Activated CD4-positive, alpha-beta T cell treated with anti-CD3 and anti-CD28 coated beads, Interleukin-2, amount 10 ng/mL, durations not matched to agents 7 days and 5 days (primary cell): ENCODE measurements around the gene CNTNAP2. TPM values are rescaled to one million over a fixed set of nuclear protein-coding genes. Genes with fewer than 3 reads are reported as not detected.
A peak's percentile ranks its signal among the peaks of the same experiment; 100 is the strongest.

Experiments
- CTCF ChIA-PET: fragments of 350-600 bp; sonication (Branson Sonifier 250); formaldehyde crosslinking; loops from one replicate; lab custom pipeline; 2021; ENCODE audit warnings: antibody characterized with exemption; lab: Charles Lee
- POLR2A ChIA-PET: fragments of 350-600 bp; sonication (Branson Sonifier 250); formaldehyde crosslinking; loops from one replicate; lab custom pipeline; 2021; ENCODE audit warnings: antibody characterized with exemption; lab: Charles Lee
- DNase-seq: peaks from one replicate; pipeline ENCODE4 v3.0.0-alpha.2; 2020
- H3K27ac Mint-ChIP-seq: one replicate; pipeline ENCODE4 v1.8.0; 2021; ENCODE audit warnings: mild to moderate bottlenecking, moderate library complexity, mixed read lengths
- H3K27me3 Mint-ChIP-seq: one replicate; pipeline ENCODE4 v1.8.0; 2021; ENCODE audit warnings: mixed read lengths
- H3K36me3 Mint-ChIP-seq: one replicate; pipeline ENCODE4 v1.8.0; 2021; ENCODE audit warnings: low read depth, mixed read lengths
- H3K4me1 Mint-ChIP-seq: one replicate; pipeline ENCODE4 v1.8.0; 2021; ENCODE audit warnings: mixed read lengths
- H3K4me3 Mint-ChIP-seq: one replicate; pipeline ENCODE4 v1.8.0; 2021; ENCODE audit warnings: mild to moderate bottlenecking, moderate library complexity, mixed read lengths
- H3K9me3 Mint-ChIP-seq: one replicate; pipeline ENCODE4 v1.8.0; 2021; ENCODE audit warnings: mixed read lengths
- total RNA-seq, 2 experiments: library from RNA; stranded (reverse); gene quantifications; one replicate each; pipeline ENCODE4 v1.2.3, GENCODE V29; 2021

CNTNAP2 gene
- total RNA-seq, 2 experiments from 2014 or later: not detected

DNA sequence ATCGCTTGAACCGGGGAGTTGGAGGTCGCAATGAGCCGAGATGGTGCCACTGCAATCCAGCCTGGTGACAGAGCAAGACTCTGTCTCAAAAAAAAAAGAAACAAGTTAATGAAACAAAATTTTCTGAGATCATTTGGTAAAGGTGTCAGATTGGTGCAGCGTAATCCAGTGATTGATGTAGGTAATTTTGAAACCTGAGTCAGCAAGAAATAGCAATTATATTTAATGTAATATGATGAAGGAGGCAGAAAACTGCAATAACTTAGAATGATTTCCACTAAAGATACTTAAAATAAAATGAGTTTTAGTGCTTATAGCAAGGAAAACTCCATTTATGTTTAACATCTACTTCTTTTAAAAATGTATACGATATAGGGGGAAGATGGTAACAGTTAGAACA lies 1424.1 kb downstream of the CNTNAP2 start:
- Mint-ChIP-seq H3K27ac (no peak overlapping the region), H3K27me3 (no peaks in the 10 kb centered on the region), H3K9me3 (peaks cover 3% of the 10 kb centered on the region), H3K4me3 (no peak overlapping the region), H3K36me3 (no peaks in the 10 kb centered on the region), H3K4me1 (no peaks in the 10 kb centered on the region)
- no peak for DNase-seq
- CTCF ChIA-PET: no interaction called here
- POLR2A ChIA-PET: no interaction called here

DNA sequence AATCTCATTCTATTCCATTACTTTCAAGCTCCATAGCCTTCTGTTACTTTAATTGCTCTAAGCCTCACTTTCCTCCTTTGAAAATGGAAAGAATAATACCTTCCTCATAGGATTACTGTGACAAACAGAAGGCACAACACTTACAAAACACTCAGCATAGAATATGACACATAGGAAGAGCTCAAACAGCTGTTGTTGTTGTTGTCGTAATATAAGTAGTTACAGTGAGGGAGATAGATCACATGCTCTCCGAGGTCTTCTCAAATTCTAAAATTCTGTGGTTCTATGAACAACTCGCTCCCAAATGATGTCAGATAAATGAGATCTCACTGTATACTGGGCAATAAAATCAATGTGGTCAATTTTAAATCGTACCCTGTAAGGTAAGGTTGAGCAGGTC lies 1424.7 kb downstream of the CNTNAP2 start:
- H3K4me1 Mint-ChIP-seq: no peaks in the 10 kb centered on the region
- peaks cover 6% of the 10 kb centered on the region for H3K9me3 Mint-ChIP-seq
- H3K4me3 Mint-ChIP-seq: no peak overlapping the region
- POLR2A ChIA-PET: no interaction called here
- CTCF ChIA-PET: no interaction called here
- no peak overlapping the region for H3K27ac Mint-ChIP-seq
- H3K36me3 Mint-ChIP-seq: no peaks in the 10 kb centered on the region
- no peak for DNase-seq
- no peaks in the 10 kb centered on the region for H3K27me3 Mint-ChIP-seq

DNA sequence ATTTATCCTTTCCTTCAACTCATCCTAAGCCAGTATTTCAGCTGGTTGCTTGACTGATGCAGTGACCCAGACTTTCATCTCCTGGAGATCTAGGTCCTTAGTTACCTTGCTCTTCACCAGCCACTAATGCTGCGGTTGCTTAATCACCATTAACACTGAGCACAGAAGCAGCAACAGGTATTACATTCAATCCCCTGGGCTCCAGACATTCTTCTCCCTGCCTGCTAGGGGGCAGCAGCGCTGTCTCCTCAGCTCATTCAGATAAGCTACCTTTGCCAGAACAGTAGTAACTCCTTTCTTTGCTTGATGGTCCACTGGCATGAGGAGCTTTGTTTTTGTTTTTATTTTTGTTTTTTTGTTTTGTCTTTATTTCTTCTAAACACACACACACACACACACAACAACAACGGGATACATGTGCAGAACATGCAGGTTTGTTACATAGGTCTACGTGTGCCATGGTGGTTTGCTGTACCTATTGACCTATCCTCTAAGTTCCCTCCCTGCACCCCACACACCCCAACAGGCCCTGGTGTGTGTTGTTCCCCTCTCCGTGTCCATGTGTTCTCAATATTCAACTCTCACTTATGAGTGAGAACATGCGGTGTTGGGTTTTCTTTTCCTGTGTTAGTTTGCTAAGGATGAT lies 1430.8 kb downstream of the CNTNAP2 start:
- peak; percentile 8 for DNase-seq
- H3K36me3 Mint-ChIP-seq: no peaks in the 10 kb centered on the region
- H3K9me3 Mint-ChIP-seq: peaks cover 6% of the 10 kb centered on the region
- no peaks in the 10 kb centered on the region for H3K4me1 Mint-ChIP-seq
- H3K27ac Mint-ChIP-seq: no peak overlapping the region
- no peaks in the 10 kb centered on the region for H3K27me3 Mint-ChIP-seq
- ChIA-PET POLR2A (no interaction called here), CTCF (interaction anchor here (0.6 kb wide), 1 partner anchor 913 kb away, joined by 3 read pairs; no protein-coding TSS in a partner anchor)
- H3K4me3 Mint-ChIP-seq: no peak overlapping the region

DNA sequence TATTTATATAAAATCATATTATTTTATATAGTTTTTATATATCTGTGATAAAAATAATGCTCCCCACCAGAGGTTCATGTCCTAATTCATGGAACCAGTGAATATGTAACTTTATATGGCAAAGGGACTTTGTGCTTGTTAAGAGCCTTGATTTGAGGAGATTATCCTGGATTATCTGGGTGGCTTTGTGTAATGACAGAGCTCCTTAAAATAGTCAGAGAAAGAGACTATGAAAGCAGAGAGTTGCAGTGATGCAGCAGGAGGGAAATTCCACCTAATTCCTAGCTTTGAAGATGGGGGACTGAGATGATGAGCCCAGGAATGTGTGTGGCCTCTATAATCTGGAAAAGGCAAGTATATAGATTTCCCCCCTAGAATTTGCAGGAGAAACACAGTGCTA lies 1439.7 kb downstream of the CNTNAP2 start:
- Mint-ChIP-seq H3K9me3 (no peaks in the 10 kb centered on the region), H3K4me1 (no peaks in the 10 kb centered on the region), H3K36me3 (no peaks in the 10 kb centered on the region), H3K27me3 (no peaks in the 10 kb centered on the region), H3K4me3 (no peak overlapping the region), H3K27ac (no peak overlapping the region)
- ChIA-PET POLR2A (no interaction called here), CTCF (no interaction called here)
- DNase-seq: no peak

DNA sequence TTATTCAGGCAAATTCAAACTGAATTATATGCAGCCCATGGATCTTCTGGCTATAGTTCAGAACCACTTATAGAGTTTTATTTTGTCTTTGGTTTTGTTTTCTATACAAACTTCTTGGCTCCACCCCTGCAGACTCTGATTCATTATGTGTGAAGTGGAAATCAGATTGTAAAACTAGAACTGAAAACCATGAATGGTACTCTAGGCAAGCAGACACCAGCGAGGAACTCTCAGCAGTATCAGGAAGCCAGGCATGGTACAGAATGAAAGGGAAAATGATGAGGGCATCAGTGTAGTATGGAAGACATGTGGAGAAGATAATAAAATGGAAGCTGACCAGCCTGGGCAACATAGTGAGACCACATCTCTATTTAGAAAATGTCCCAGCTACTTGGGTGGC lies 1447.1 kb downstream of the CNTNAP2 start:
- Mint-ChIP-seq H3K4me1 (no peaks in the 10 kb centered on the region), H3K36me3 (no peaks in the 10 kb centered on the region), H3K27me3 (no peaks in the 10 kb centered on the region), H3K27ac (no peak overlapping the region), H3K4me3 (no peak overlapping the region), H3K9me3 (peaks cover 13% of the 10 kb centered on the region)
- no peak for DNase-seq
- CTCF ChIA-PET: no interaction called here
- POLR2A ChIA-PET: no interaction called here

DNA sequence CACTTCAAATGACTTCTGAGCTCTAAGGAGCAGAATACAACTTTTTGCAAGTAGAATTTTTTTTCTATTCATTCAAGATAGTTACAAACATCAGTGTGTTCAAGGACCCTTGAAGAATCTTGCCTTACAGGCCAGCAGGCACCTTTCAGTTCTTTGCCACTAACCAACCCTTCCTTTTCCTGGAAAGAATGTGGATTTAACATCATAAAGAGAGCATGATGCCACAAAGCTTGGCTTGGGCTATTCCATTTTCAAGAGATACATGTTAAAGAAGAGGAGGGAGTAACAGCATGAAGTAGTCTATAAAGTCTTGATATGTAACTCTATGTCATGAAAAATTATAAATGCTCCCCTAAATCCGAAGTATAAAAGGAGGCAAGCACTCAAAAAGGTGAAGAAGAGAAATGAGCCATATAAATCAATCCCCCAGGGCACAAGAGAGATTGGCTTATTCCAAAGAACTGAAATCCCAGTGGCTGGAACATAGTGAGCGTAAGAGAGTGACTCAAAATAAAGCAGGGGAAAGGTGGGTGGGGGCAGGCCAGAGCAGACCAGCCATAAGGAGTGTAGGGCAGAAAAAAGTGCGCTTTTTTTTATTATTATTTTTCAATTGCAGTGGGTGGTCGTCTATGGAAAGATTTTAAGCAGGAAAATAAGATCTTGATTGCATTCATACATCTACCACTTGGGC lies 1448.3 kb downstream of the CNTNAP2 start:
- ChIA-PET POLR2A (no interaction called here), CTCF (no interaction called here)

DNA sequence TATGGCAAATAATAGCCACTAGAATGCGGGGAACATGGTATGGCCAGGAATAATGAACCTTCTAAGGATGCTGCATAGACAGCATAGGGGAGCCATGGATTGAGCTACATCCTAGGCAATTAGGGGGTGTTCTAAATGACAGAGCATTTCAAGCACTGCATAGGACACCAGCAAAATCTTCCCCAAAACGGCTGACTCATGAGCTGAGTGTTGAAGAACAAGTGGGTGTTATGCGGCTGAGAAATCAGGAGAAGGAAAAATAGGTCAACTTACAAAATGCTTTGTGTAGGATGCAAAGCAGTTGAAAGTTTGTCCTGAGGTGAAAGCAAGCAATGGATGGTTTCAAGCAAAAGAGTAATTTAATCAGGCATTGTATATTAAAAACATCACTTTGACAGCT lies 1450.4 kb downstream of the CNTNAP2 start:
- peaks cover 16% of the 10 kb centered on the region for H3K9me3 Mint-ChIP-seq
- H3K27me3 Mint-ChIP-seq: no peaks in the 10 kb centered on the region
- H3K4me3 Mint-ChIP-seq: no peak overlapping the region
- ChIA-PET POLR2A (no interaction called here), CTCF (no interaction called here)
- H3K36me3 Mint-ChIP-seq: no peaks in the 10 kb centered on the region
- no peak for DNase-seq
- no peak overlapping the region for H3K27ac Mint-ChIP-seq
- no peaks in the 10 kb centered on the region for H3K4me1 Mint-ChIP-seq

More for the DNA sequence above, 1448.3 kb downstream of the CNTNAP2 start:
- no peak for DNase-seq
- H3K27me3 Mint-ChIP-seq: no peaks in the 10 kb centered on the region
- H3K27ac Mint-ChIP-seq: no peak overlapping the region
- no peaks in the 10 kb centered on the region for H3K4me1 Mint-ChIP-seq
- H3K36me3 Mint-ChIP-seq: no peaks in the 10 kb centered on the region
- no peak overlapping the region for H3K4me3 Mint-ChIP-seq
- peaks cover 16% of the 10 kb centered on the region for H3K9me3 Mint-ChIP-seq

DNA sequence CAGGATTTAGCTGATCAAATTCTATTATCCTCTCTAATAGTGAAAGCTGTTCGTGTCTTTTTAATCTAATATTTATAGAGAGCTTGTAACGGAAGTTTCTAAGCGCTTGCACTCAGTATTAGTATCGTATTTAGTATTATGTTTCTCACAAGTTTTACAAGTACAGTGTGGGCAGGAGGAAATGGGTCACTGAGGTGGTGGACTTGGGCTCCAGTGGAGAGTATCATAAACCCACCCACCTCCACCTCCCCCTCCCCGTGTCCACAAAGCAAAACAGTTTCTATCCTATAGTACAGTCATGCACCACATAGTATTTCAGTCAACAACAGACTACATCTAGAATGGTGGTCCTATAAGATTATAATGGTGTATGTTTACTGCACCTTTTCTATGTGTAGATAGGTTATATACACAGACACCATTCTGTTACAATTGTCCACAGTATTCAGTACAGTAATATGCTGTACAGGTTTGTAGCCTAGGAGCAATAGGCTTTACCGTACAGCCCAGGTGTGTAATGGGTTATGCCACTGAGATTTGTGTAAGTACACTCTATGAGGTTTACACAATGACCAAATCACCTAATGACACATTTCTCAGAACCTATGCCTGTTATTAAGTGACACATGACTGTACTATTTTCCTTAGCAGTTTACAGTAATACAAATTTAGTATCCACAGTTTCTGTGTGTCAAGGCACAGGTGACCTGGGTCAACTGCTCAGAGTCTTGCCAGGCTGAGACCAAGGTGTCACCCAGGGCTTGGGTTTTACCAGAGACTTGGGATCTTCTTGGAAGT lies 1452.7 kb downstream of the CNTNAP2 start:
- Mint-ChIP-seq H3K4me3 (no peak overlapping the region), H3K36me3 (no peaks in the 10 kb centered on the region), H3K27me3 (no peaks in the 10 kb centered on the region), H3K4me1 (no peaks in the 10 kb centered on the region), H3K27ac (no peak overlapping the region), H3K9me3 (peaks cover 16% of the 10 kb centered on the region)
- POLR2A ChIA-PET: no interaction called here
- no peak for DNase-seq
- CTCF ChIA-PET: no interaction called here

DNA sequence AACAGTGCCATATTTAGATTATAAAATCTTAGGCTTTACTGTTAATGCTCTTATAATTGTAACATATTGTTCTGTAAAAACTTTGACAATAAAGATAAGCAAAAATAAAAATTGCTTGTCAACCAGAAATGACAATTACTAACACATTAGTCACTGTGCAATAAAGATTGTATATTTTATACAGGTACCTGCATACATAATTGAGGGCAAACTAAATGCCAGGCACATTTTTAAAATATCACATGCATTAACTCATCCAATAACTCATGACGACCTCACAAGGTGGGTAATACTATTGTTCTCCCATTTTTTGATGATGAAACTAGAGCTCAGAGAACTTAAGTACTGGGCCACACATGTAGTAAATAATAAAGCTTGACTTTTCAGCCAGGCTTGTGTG lies 1453.8 kb downstream of the CNTNAP2 start:
- peaks cover 11% of the 10 kb centered on the region for H3K9me3 Mint-ChIP-seq
- no peak overlapping the region for H3K27ac Mint-ChIP-seq
- H3K36me3 Mint-ChIP-seq: no peaks in the 10 kb centered on the region
- no peaks in the 10 kb centered on the region for H3K27me3 Mint-ChIP-seq
- CTCF ChIA-PET: no interaction called here
- DNase-seq: no peak
- H3K4me3 Mint-ChIP-seq: no peak overlapping the region
- no peaks in the 10 kb centered on the region for H3K4me1 Mint-ChIP-seq
- POLR2A ChIA-PET: no interaction called here

DNA sequence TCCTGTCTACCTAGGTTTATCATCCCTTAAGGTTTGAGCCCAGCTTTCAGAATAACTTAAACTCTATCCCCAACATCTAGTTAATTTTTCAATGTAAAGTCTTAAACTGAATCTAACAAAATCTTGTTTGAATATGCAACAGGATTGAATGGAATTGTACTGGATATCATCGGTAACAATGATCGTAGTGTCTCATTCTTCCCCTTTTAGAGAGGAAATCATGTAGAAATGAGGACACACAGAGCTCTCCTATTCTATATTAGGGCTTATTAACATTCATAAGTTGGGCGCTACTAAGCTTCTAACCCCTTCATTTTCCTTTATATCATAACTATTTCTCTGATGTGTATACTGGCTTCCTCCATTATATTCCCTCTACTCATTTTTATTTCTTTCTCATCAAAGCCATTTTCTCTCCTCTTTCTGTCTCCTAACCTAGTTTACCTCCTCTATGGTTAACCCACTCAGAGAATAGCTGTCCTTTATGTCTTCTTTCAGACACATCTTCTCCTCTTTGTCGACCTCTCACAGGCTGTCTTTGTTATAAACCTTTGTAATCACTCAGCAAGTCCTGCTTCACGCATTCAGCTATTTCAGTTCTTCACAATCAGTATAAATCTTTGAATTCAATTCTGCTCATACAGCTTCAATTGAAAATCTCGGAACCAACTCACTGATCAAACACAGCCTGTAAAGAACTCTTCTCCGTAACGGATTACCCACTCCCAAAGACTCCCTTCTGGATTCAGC lies 1455.0 kb downstream of the CNTNAP2 start:
- ChIA-PET CTCF (interaction anchor here (0.6 kb wide), 1 partner anchor 646 kb away, joined by 3 read pairs; no protein-coding TSS in a partner anchor), POLR2A (no interaction called here)
- no peak for DNase-seq
- Mint-ChIP-seq H3K4me3 (no peak overlapping the region), H3K9me3 (peaks cover 7% of the 10 kb centered on the region), H3K4me1 (no peaks in the 10 kb centered on the region), H3K27ac (no peak overlapping the region), H3K36me3 (no peaks in the 10 kb centered on the region), H3K27me3 (no peaks in the 10 kb centered on the region)

DNA sequence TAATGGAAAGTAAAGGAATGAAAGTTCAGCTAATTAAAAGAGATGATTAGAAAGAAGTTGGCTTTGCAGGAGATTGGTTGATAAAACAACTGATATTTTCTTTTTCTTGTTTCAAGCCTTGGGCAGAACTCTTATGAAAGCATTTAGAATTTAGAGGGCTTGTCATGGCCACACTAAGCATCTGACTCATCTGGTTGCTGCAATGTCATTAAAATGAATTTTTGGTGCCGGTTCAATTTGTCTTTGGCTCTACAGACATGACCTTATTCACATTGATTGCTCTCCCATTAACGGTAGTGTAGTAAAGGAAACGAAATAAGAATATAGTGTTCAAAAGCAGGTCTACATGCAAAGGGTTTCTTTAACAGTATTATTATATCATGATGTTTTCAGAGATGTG lies 1461.6 kb downstream of the CNTNAP2 start:
- H3K4me1 Mint-ChIP-seq: no peaks in the 10 kb centered on the region
- no peak overlapping the region for H3K27ac Mint-ChIP-seq
- no peak overlapping the region for H3K4me3 Mint-ChIP-seq
- ChIA-PET POLR2A (no interaction called here), CTCF (no interaction called here)
- H3K27me3 Mint-ChIP-seq: no peaks in the 10 kb centered on the region
- no peaks in the 10 kb centered on the region for H3K9me3 Mint-ChIP-seq
- no peaks in the 10 kb centered on the region for H3K36me3 Mint-ChIP-seq
- no peak for DNase-seq

DNA sequence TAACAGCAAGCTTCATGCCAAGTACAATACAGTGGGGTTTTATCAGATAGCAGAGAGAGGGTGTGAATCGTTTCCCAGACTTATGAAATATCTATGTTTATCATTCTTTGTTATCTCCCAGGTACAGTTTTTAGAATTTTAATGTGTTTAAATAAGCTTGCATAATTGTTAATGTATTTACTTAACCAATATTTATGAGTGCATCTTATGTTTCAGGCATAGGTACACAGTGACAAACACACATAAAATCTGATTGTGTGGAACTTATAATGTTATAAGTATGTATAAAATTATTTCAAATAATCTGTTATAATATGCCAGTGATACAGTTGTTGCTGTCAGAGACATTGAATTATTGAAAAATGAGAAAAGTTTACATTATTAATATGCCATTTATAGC lies 1462.5 kb downstream of the CNTNAP2 start:
- no peak for DNase-seq
- ChIA-PET CTCF (no interaction called here), POLR2A (no interaction called here)
- no peaks in the 10 kb centered on the region for H3K4me1 Mint-ChIP-seq
- no peaks in the 10 kb centered on the region for H3K9me3 Mint-ChIP-seq
- no peaks in the 10 kb centered on the region for H3K36me3 Mint-ChIP-seq
- no peaks in the 10 kb centered on the region for H3K27me3 Mint-ChIP-seq
- no peak overlapping the region for H3K4me3 Mint-ChIP-seq
- H3K27ac Mint-ChIP-seq: no peak overlapping the region

DNA sequence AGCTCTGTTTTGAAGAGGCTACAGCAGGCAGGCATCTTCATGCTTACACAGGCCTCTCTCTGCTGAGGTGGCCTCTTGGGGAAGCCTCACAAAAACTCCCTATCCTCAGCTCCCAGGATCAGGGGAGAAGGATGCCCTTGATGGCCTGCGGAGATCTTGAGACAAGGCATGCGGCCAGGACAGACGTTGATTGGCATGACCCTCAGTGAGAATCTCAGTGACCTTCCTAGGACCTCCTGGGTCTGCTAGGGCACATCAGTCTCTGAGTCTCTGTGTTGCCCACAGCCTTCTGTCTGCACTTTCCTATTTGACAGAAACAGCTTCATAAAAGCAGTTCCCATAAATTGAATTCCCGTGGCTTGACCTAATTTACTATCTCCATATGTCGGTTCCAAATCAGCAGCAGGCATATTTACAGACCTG lies 1468.2 kb downstream of the CNTNAP2 start:
- H3K9me3 Mint-ChIP-seq: no peaks in the 10 kb centered on the region
- ChIA-PET CTCF (no interaction called here), POLR2A (no interaction called here)
- no peaks in the 10 kb centered on the region for H3K27me3 Mint-ChIP-seq
- no peaks in the 10 kb centered on the region for H3K4me1 Mint-ChIP-seq
- no peaks in the 10 kb centered on the region for H3K36me3 Mint-ChIP-seq
- no peak overlapping the region for H3K27ac Mint-ChIP-seq
- no peak overlapping the region for H3K4me3 Mint-ChIP-seq
- no peak for DNase-seq
